ENCODE measurements around the gene CACNA1C.

CACNA1C gene

GRCh38 chr12:2112401-2112800, 59.6 kb downstream of the CACNA1C start:
- H3K36me3 ChIP-seq (replicated peaks): no peaks in the 10 kb centered on the region
- no peak overlapping the region for H3K4me3 ChIP-seq (ENCODE audit: low read depth, low read length)
- no peaks in the 10 kb centered on the region for H3K27me3 ChIP-seq (replicated peaks)
- in situ Hi-C loops (cut with HindIII; ENCODE audit: low pct_ligation_motif_present, low sequenced_read_pairs): no loop called here
- TF ChIP-seq CTCF (IDR thresholded peaks at IDR 0.05; ENCODE audit: low read depth, low read length, missing control alignments): no peak
- DNase-seq: no peak
- no peak overlapping the region for H3K27ac ChIP-seq

- no peak overlapping the region for H3K4me3 ChIP-seq (ENCODE audit: low read depth, low read length)
- no peaks in the 10 kb centered on the region for H3K27me3 ChIP-seq (replicated peaks)
- H3K27ac ChIP-seq: no peak overlapping the region
- in situ Hi-C loops (cut with HindIII; ENCODE audit: low pct_ligation_motif_present, low sequenced_read_pairs): no loop called here
- TF ChIP-seq CTCF (IDR thresholded peaks at IDR 0.05; ENCODE audit: low read depth, low read length, missing control alignments): no peak
- DNase-seq: no peak
- H3K36me3 ChIP-seq (replicated peaks): no peaks in the 10 kb centered on the region
Observed at GRCh38 chr12:2113119-2113912, 60.5 kb downstream of the CACNA1C start.

- Histone ChIP-seq H3K27me3 (replicated peaks) (no peaks in the 10 kb centered on the region), H3K4me3 (ENCODE audit: low read depth, low read length) (no peak overlapping the region), H3K36me3 (replicated peaks) (no peaks in the 10 kb centered on the region), H3K27ac (no peak overlapping the region)
- in situ Hi-C loops (cut with HindIII; ENCODE audit: low pct_ligation_motif_present, low sequenced_read_pairs): no loop called here
- no peak for DNase-seq
- TF ChIP-seq CTCF (IDR thresholded peaks at IDR 0.05; ENCODE audit: low read depth, low read length, missing control alignments): no peak
Observed at GRCh38 chr12:2114071-2114470, 61.3 kb downstream of the CACNA1C start.

- Histone ChIP-seq H3K27ac (no peak overlapping the region), H3K36me3 (replicated peaks) (no peaks in the 10 kb centered on the region), H3K27me3 (replicated peaks) (peaks cover 1% of the 10 kb centered on the region), H3K4me3 (ENCODE audit: low read depth, low read length) (no peak overlapping the region)
- TF ChIP-seq CTCF (IDR thresholded peaks at IDR 0.05; ENCODE audit: low read depth, low read length, missing control alignments): no peak
- in situ Hi-C loops (cut with HindIII; ENCODE audit: low pct_ligation_motif_present, low sequenced_read_pairs): no loop called here
- DNase-seq: no peak
Observed at GRCh38 chr12:2115101-2115845, 62.5 kb downstream of the CACNA1C start.

- no peak for TF ChIP-seq CTCF (IDR thresholded peaks at IDR 0.05; ENCODE audit: low read depth, low read length, missing control alignments)
- Histone ChIP-seq H3K27ac (no peak overlapping the region), H3K27me3 (replicated peaks) (peaks cover 3% of the 10 kb centered on the region), H3K36me3 (replicated peaks) (no peaks in the 10 kb centered on the region), H3K4me3 (ENCODE audit: low read depth, low read length) (no peak overlapping the region)
- in situ Hi-C loops (cut with HindIII; ENCODE audit: low pct_ligation_motif_present, low sequenced_read_pairs): no loop called here
- DNase-seq: no peak
Observed at GRCh38 chr12:2117541-2117940, 64.8 kb downstream of the CACNA1C start.

Data from brain microvascular endothelial cell (primary cell).